GM03348 (cell line): Measurements from ENCODE around the gene SLC14A1.

Experiments used
- DNase-seq: peaks from one replicate; pipeline ENCODE4 v3.0.0; 2012; ENCODE audit warnings: low spot score

SLC14A1 gene

GRCh38 chr18:45723567-45724355 is at the start of gene SLC14A1:
Gene SLC14A1, plus strand, starts transcription at chr18:45724181. Its CDS starts 6,140 bp downstream, at chr18:45730321.
- no peak for DNase-seq

- no peak for DNase-seq
Measured at GRCh38 chr18:45677276-45677807, 46.6 kb upstream of the SLC14A1 start.

GRCh38 chr18:45678441-45678840 is 45.5 kb upstream of the SLC14A1 start:
- DNase-seq: no peak

- no peak for DNase-seq
Measured at GRCh38 chr18:45678850-45679249, 45.1 kb upstream of the SLC14A1 start.

GRCh38 chr18:45680066-45680690 is 43.8 kb upstream of the SLC14A1 start:
- no peak for DNase-seq

GRCh38 chr18:45682181-45682580 is 41.8 kb upstream of the SLC14A1 start:
- DNase-seq: no peak

- peak; percentile 42 for DNase-seq
Measured at GRCh38 chr18:45684341-45685115, 39.5 kb upstream of the SLC14A1 start.

GRCh38 chr18:45686891-45687611 is 36.9 kb upstream of the SLC14A1 start:
- no peak for DNase-seq

GRCh38 chr18:45687621-45688020 is 36.4 kb upstream of the SLC14A1 start:
- no peak for DNase-seq

GRCh38 chr18:45688113-45688512 is 35.9 kb upstream of the SLC14A1 start:
- DNase-seq: no peak

GRCh38 chr18:45688833-45689232 is 35.1 kb upstream of the SLC14A1 start:
- DNase-seq: no peak

GRCh38 chr18:45689396-45689795 is 34.6 kb upstream of the SLC14A1 start:
- no peak for DNase-seq

GRCh38 chr18:45690975-45691815 is 32.8 kb upstream of the SLC14A1 start:
- peak; percentile 86 for DNase-seq

- DNase-seq: no peak
Measured at GRCh38 chr18:45691816-45692179, 32.2 kb upstream of the SLC14A1 start.

GRCh38 chr18:45702708-45703265 is 21.2 kb upstream of the SLC14A1 start:
- no peak for DNase-seq

- DNase-seq: no peak
Measured at GRCh38 chr18:45708831-45709230, 15.2 kb upstream of the SLC14A1 start.

GRCh38 chr18:45712061-45712460 is 11.9 kb upstream of the SLC14A1 start:
- no peak for DNase-seq

- no peak for DNase-seq
Measured at GRCh38 chr18:45713239-45713638, 10.7 kb upstream of the SLC14A1 start.

- DNase-seq: no peak
Measured at GRCh38 chr18:45715212-45715780, 8.7 kb upstream of the SLC14A1 start.

- peak; percentile 15 for DNase-seq
Measured at GRCh38 chr18:45719106-45719505, 4.9 kb upstream of the SLC14A1 start.
